ENCODE data around the gene TGM3.
A peak's percentile ranks its signal among the peaks of the same experiment; 100 is the strongest.

TGM3 gene

DNA sequence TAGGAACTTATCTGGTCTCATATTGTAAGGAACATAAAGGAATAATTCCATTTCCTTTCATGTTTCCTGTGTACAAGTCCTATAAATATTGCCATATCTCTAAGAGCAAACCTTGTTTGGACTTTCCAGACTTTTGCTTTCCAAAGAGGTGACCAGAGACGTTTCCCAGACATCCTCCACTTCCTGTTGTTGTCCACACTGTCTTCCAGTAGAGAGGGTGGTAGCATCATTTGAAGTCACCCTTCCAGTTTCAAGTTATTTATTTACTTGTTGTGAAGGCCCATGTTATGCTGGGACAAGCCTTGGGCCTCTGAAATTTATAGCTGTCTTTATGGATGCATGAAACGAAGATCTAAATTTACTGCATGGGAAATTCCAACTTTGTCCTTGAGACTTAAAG is 10.6 kb upstream of the TGM3 start:
- DNase-seq, result no peak

DNA sequence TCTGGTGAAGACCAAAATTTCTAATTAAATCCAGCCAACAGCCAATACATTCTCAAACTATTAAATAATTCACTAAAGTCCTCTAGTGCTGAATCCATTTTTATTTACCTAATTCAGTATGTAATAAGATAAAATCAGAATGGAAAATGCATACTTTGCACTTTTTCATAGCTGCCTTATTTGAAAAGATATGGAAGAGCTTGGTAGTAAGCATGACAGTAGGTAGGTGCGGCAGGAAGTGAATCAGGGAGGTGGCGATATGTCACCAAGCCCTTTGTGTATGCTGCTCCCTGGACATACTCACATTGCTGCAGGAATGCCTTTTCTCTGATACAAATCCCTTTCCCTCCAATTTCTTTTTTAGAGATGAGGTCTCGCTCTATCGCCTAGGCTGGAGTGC is 10.2 kb upstream of the TGM3 start:
- DNase-seq, result no peak

DNA sequence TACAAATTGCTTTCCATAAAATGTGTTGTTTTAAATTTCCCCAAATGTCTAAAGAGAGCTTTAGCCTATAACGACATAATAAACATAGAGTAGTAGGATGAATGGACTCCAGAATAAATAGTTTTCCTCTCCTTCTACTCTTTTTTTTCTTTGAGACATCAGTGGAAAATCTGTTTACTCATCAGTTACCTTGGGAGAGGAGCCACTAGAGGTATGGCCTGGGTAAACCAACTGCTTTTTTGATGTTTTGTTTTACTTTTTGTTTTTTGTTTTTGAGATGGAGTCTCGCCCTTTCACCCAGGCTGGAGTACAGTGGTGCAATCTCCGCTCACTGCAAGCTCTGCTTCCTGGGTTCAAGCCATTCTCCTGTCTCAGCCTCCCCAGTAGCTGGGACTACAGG is 8.3 kb upstream of the TGM3 start:
- DNase-seq, result no peak

GRCh38 chr20:2289475-2289874 is 6.3 kb upstream of the TGM3 start:
- DNase-seq, result no peak

DNA sequence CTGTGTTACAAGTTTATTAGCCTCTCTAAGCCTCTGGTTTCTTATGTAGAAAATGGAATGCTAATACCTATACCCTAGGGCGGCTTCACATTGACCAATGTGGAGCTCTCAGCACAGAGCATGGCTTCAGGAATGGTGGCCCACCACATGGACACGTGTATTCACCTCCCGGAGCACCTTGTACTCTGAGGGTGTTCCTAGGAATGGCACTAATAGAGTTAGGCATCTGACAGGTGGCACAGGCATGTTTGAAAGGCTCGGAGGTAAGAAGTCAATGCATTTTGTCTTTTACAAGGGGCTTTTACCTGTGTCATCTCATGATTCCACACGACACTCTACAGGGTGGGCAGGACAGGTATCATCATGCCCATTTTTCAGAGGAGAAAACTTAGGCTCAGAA is 5.3 kb upstream of the TGM3 start:
- no peak for DNase-seq

DNA sequence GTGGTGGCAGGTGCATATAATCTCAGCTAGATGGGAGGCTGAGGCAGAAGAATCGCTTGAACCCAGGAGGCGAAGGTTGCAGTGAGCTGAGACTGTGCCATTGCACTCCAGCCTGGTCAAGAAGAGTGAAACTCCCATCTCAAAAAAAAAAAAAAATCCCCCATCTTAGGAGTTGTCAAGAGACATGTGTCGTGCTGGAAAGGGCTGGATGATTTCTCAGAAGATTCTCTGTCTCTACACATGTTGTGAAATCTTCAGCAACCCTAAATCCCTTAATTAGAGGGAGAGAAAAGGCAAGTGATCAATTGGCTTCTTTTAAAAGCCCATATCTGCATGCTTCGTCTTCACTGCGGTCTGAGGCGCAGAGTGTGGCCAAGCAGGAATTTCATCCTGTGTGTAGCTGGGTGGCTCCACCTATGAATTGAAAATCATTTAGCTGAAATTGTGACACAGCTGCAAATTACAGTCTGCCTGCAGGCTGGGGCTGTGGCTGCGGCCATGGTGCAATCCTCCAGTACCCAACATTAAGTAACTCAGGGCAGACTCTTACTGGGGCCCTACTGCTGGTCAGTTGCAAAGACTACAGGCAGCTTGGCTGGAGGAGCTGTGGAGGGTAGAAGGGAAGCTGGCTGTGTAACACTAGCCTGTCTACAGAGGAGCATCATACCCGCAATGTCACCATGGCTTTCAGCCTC is 3.2 kb upstream of the TGM3 start:
- peak; percentile 87 to 95 for DNase-seq

GRCh38 chr20:2293486-2293885 is 2.3 kb upstream of the TGM3 start:
- no peak for DNase-seq

DNA sequence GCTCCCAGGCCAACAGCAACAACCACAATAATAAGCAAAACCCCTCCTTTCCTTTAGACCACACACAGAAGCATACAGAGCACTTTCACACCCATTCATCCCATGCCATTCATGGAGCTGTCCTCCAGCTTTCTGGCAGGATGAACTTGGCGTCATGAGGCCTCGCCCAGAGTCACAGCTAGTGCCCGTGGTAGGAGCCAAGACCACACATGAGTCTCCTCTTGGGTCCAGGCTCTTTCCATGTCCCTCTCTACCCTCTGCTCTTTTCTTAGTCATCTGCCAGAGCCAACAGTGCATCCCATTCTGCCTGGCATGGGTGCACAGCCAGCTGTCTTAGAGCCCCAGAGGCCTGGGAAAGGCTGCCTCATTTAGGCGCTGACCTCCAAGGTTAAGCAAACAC is 1.8 kb upstream of the TGM3 start:
- DNase-seq, result no peak

GRCh38 chr20:2295286-2295685 is 515 bp upstream of the TGM3 start:
- DNase-seq, result no peak

GRCh38 chr20:2296524-2297356 is 939 bp downstream of the TGM3 start:
- DNase-seq, result no peak

GRCh38 chr20:2297357-2297728 is 1.5 kb downstream of the TGM3 start:
- DNase-seq, result no peak

GRCh38 chr20:2298116-2298515 is 2.3 kb downstream of the TGM3 start:
- DNase-seq, result no peak

- no peak for DNase-seq
Measured at GRCh38 chr20:2298701-2299100, 2.9 kb downstream of the TGM3 start.

DNA sequence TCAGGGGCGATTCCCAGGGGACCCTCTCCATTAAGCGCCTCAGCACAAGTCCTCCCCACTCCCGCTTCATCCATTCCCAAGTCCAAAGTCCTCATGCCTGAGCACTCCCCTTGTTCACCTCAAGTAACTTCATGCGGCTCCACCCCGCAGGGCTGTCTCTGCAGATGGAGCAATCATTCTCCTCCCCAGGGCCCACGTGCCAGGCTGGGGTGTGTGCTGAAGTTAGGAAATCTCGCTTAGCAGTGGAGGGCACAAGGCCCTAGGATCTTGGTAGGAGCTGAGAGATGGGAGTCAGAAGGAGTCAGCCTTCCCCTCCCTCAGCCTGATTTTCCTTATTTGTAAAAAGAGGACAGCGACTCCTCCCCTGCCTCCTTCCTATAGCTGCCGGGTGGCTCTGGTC is 3.5 kb downstream of the TGM3 start:
- peak; percentile 74 to 79 for DNase-seq

DNA sequence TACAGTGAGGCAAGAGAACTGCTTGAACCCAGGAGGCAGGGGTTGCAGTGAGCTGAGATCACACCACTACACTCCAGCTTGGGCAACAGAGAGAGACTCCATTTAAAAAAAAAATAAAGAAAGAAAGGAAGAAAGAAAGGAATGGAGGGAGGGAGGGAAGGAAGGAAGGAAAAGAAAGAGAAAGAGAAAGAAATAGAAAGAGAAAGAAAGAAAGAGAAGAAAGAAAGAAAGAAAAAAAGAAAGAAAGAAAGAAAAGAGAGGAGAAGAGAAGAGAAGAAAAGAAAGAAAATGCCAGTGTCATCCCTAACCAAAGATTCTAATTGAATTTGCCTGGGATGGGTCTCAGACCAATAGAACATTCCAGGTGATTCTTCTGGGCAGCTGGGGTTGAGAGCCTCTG is 4.2 kb downstream of the TGM3 start:
- DNase-seq, result no peak

DNA sequence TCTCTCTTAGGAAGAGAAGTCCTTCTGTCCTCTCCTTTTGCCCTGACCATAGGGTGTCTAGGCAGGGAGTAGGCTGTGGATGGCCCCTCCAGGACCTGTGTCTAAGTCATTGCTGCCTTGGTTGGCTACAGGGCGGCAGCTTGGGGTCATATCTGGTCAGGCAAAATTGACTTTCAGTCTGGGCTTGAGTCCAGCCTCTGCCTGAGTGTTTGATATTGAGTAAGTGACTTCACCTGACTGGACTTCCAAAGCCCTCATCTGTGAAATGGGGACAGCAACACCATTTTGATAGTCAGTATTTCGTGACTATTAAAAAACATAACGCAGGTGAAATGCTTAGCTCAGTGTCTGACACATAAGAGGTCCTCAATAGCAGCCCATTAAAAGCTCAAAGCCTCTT is 4.6 kb downstream of the TGM3 start:
- DNase-seq, result no peak

DNA sequence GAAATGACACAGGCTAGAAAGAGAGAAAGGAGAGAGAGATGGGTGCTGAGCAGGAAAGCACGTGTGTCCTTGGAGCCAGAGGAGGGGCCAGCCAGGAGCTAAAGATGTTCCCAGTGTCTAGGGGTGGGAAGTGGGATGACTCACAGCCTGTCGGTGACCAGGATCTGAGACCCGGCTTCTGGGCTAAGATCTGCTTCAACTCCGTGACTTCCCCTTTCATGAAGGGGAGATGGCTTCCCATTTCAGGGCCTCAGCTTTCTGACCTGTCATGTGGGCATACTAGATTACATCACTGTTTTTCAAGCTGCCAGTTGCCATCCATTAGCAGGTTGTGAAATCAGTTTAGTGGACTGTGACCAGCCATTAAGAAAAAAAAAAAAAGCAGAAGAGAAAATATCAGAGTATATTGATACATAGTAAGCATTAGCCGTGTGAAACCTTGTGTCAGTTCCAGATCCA is 5.4 kb downstream of the TGM3 start:
- DNase-seq, result peak; percentile 93 to 100

DNA sequence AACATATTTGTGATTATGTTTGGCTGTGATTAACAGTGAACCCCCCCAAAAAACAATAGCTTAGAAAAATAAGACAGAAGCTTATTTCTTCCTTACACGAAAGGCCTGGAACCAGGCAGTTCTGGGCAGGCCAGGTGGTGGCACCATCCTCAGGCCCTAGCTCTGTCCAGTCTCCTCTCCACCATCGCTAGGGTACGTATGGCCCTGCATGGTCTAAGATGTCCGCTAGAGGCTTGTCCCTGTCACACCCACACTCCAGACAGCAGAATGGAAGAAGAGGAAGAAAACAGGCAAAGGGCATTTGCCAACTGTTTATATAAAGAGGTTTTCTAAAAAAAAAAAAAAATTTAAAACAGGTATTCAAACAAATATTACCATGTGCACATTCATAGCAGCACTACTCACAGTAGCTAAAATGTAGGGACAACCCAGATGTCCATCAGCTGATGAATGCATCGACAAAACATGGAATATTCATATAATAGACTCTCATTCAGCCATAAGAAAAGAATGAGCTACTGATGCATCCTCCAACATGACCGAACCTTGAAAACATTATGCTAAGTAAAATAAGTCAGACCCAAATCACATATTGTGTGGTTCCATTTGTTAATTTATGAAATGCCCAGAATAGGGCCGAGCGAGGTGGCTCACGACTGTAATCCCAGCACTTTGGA is 6.7 kb downstream of the TGM3 start:
- peak; percentile 60 to 64 for DNase-seq

GRCh38 chr20:2303673-2304072 is 7.9 kb downstream of the TGM3 start:
- DNase-seq, result no peak

DNA sequence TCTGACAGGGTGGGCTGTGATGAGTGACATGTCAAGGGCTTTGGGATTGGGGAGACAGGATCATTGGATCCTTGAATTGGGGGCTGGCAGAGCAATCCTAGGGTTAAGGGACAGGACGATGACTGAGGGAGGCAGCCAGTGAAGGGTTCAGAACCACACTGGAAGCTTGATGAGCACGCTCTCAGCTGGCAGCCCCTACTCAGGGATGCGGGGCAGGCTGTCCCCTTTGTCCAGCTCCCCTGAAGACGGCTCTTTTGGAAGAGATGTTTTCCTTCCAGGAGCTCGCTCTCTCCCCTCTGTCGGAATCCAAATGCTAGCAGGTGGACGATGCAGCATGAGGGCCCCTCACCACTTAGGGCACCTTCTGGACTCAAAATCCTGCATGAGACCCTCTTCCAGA is 8.4 kb downstream of the TGM3 start:
- no peak for DNase-seq

- peak in 1 of 2 donors; percentile 59 for DNase-seq
Measured at GRCh38 chr20:2305029-2305428, 9.2 kb downstream of the TGM3 start.

GRCh38 chr20:2305479-2305878 is 9.7 kb downstream of the TGM3 start:
- no peak for DNase-seq

GRCh38 chr20:2305946-2306345 is 10.1 kb downstream of the TGM3 start:
- DNase-seq, result no peak

DNA sequence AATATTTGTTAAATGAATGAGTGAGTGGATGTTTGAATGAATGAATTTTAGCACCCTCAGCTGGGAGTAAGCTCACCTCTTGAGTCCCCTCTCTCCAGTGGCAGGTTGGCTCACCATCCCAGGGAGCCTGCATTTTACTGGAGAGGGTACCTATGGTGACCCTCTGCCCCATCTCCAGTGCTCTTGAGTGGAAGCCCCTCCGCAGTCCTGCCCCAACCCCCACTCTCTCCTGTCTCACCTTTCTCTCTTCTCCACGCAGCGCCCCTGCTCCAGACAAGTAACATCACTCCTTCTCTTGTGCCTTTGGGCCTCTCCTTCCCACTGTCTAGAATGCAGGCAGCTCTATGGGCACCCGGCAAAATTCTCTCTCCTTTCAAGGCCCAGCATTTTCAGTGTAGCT is 11.3 kb downstream of the TGM3 start:
- no peak for DNase-seq
